ENCODE data around the gene RNF187.

Gene RNF187

DNA sequence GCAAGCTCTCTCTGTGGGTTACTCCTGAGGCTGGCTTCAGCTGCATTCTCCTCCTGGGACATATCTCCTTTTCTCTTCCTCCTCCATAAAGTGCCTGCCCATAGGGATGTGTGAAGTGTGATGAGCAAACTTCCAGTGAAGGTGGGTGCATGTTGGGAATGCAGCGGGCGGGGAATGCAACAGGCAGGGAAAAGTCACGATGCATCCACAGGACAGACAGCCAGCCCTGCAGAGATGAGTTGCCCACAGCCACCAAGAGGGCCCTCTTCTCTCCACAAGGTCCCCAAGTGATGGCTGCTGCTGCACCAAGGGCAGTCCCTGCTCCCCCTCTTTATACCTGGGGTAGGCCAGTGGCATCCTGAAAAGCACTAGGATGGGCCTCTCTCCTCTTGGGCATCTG is 33.6 kb upstream of the RNF187 start:
- Histone ChIP-seq H3K27ac (ENCODE audit: low read length, poor library complexity, severe bottlenecking) (no peak overlapping the region), H2BK120ac (ENCODE audit: low read depth, low read length) (no peak overlapping the region), H3K4ac (ENCODE audit: low read depth in 1 of 2, low read length in 2 of 2) (no peak overlapping the region), H3K27me3 (ENCODE audit: control insufficient read depth in 1 of 2, insufficient read depth in 1 of 2, low read length in 2 of 2) (no peaks in the 10 kb centered on the region), H3K4me2 (ENCODE audit: low read length, poor library complexity, severe bottlenecking) (no peak overlapping the region), H2AK5ac (ENCODE audit: low read length, severe bottlenecking) (no peak overlapping the region), H3K4me3 (ENCODE audit: insufficient read depth in 1 of 2, low read depth in 1 of 2, low read length in 2 of 2) (no peak overlapping the region), H3K36me3 (ENCODE audit: control insufficient read depth in 1 of 2, insufficient read depth in 2 of 2, low read depth in 1 of 2, low read length in 2 of 2) (peaks cover 0 to 2% of the 10 kb centered on the region in 2 experiments), H3K23ac (ENCODE audit: low read length in 2 of 2) (no peak overlapping the region), H3K14ac (ENCODE audit: low read length in 2 of 2) (no peak overlapping the region), H4K91ac (ENCODE audit: low read length) (peak overlapping the region; percentile 46), H3K4me1 (ENCODE audit: control insufficient read depth, insufficient read depth, low read depth, low read length) (peaks cover 10% of the 10 kb centered on the region), H2BK15ac (ENCODE audit: low read depth, poor library complexity, severe bottlenecking) (peak overlapping the region; percentile 36), H3K9me3 (ENCODE audit: control insufficient read depth, low read length) (no peaks in the 10 kb centered on the region), H3K18ac (ENCODE audit: low read depth in 1 of 2, low read length in 2 of 2) (no peak overlapping the region), H2BK12ac (ENCODE audit: low read length in 2 of 2) (no peak overlapping the region), H4K8ac (ENCODE audit: low read length) (no peak overlapping the region), H2AFZ (ENCODE audit: low read depth, low read length) (no peak overlapping the region), H3K79me1 (replicated peaks; ENCODE audit: low read length, poor library complexity, severe bottlenecking) (no peaks in the 10 kb centered on the region), H2BK5ac (ENCODE audit: low read depth, low read length, poor library complexity, severe bottlenecking) (no peak overlapping the region), H3K9ac (ENCODE audit: low read length) (no peak overlapping the region)
- DNase-seq: no peak
- 100% methylated on average over 3 of the region's 3 CpGs for WGBS

GRCh38 chr1:228454238-228454637 is 32.9 kb upstream of the RNF187 start:
- Histone ChIP-seq H3K79me1 (replicated peaks; ENCODE audit: low read length, poor library complexity, severe bottlenecking) (no peaks in the 10 kb centered on the region), H3K9ac (ENCODE audit: low read length) (no peak overlapping the region), H2AFZ (ENCODE audit: low read depth, low read length) (no peak overlapping the region), H3K36me3 (ENCODE audit: control insufficient read depth in 1 of 2, insufficient read depth in 2 of 2, low read depth in 1 of 2, low read length in 2 of 2) (peaks cover 0 to 2% of the 10 kb centered on the region in 2 experiments), H3K4ac (ENCODE audit: low read depth in 1 of 2, low read length in 2 of 2) (no peak overlapping the region), H3K4me2 (ENCODE audit: low read length, poor library complexity, severe bottlenecking) (no peak overlapping the region), H3K4me3 (ENCODE audit: insufficient read depth in 1 of 2, low read depth in 1 of 2, low read length in 2 of 2) (no peak overlapping the region), H3K18ac (ENCODE audit: low read depth in 1 of 2, low read length in 2 of 2) (no peak overlapping the region), H2AK5ac (ENCODE audit: low read length, severe bottlenecking) (no peak overlapping the region), H2BK12ac (ENCODE audit: low read length in 2 of 2) (no peak overlapping the region), H2BK15ac (ENCODE audit: low read depth, poor library complexity, severe bottlenecking) (no peak overlapping the region), H4K91ac (ENCODE audit: low read length) (no peak overlapping the region), H3K27me3 (ENCODE audit: control insufficient read depth in 1 of 2, insufficient read depth in 1 of 2, low read length in 2 of 2) (no peaks in the 10 kb centered on the region), H2BK5ac (ENCODE audit: low read depth, low read length, poor library complexity, severe bottlenecking) (no peak overlapping the region), H4K8ac (ENCODE audit: low read length) (no peak overlapping the region), H3K27ac (ENCODE audit: low read length, poor library complexity, severe bottlenecking) (no peak overlapping the region), H3K9me3 (ENCODE audit: control insufficient read depth, low read length) (no peaks in the 10 kb centered on the region), H3K23ac (ENCODE audit: low read length in 2 of 2) (peak overlapping the region in 1 of 2 experiments; percentile 32), H3K14ac (ENCODE audit: low read length in 2 of 2) (no peak overlapping the region), H3K4me1 (ENCODE audit: control insufficient read depth, insufficient read depth, low read depth, low read length) (peaks cover 14% of the 10 kb centered on the region), H2BK120ac (ENCODE audit: low read depth, low read length) (no peak overlapping the region)
- WGBS: 58% methylated on average over 1 of the region's 1 CpG
- DNase-seq: no peak

GRCh38 chr1:228455715-228456114 is 31.5 kb upstream of the RNF187 start:
- H3K4me3 ChIP-seq (ENCODE audit: insufficient read depth in 1 of 2, low read depth in 1 of 2, low read length in 2 of 2): no peak overlapping the region
- no peak overlapping the region for H3K23ac ChIP-seq (ENCODE audit: low read length in 2 of 2)
- H3K9ac ChIP-seq (ENCODE audit: low read length): peak overlapping the region; percentile 88
- no peak overlapping the region for H2BK12ac ChIP-seq (ENCODE audit: low read length in 2 of 2)
- H3K4ac ChIP-seq (ENCODE audit: low read depth in 1 of 2, low read length in 2 of 2): no peak overlapping the region
- H3K36me3 ChIP-seq (ENCODE audit: control insufficient read depth in 1 of 2, insufficient read depth in 2 of 2, low read depth in 1 of 2, low read length in 2 of 2): peaks cover 0 to 2% of the 10 kb centered on the region in 2 experiments
- no peak overlapping the region for H2BK120ac ChIP-seq (ENCODE audit: low read depth, low read length)
- H2AFZ ChIP-seq (ENCODE audit: low read depth, low read length): no peak overlapping the region
- no peak overlapping the region for H3K18ac ChIP-seq (ENCODE audit: low read depth in 1 of 2, low read length in 2 of 2)
- H3K9me3 ChIP-seq (ENCODE audit: control insufficient read depth, low read length): no peaks in the 10 kb centered on the region
- DNase-seq: peak; percentile 25
- H3K27ac ChIP-seq (ENCODE audit: low read length, poor library complexity, severe bottlenecking): no peak overlapping the region
- no peak overlapping the region for H4K8ac ChIP-seq (ENCODE audit: low read length)
- H3K4me2 ChIP-seq (ENCODE audit: low read length, poor library complexity, severe bottlenecking): peak overlapping the region; percentile 29
- no peak overlapping the region for H3K14ac ChIP-seq (ENCODE audit: low read length in 2 of 2)
- H2BK5ac ChIP-seq (ENCODE audit: low read depth, low read length, poor library complexity, severe bottlenecking): no peak overlapping the region
- H3K79me1 ChIP-seq (replicated peaks; ENCODE audit: low read length, poor library complexity, severe bottlenecking): no peaks in the 10 kb centered on the region
- H4K91ac ChIP-seq (ENCODE audit: low read length): no peak overlapping the region
- H2BK15ac ChIP-seq (ENCODE audit: low read depth, poor library complexity, severe bottlenecking): no peak overlapping the region
- peaks cover 15% of the 10 kb centered on the region for H3K4me1 ChIP-seq (ENCODE audit: control insufficient read depth, insufficient read depth, low read depth, low read length)
- WGBS: 40% methylated on average over 1 of the region's 1 CpG
- H2AK5ac ChIP-seq (ENCODE audit: low read length, severe bottlenecking): no peak overlapping the region
- H3K27me3 ChIP-seq (ENCODE audit: control insufficient read depth in 1 of 2, insufficient read depth in 1 of 2, low read length in 2 of 2): peaks cover 0 to under 1% of the 10 kb centered on the region in 2 experiments

GRCh38 chr1:228456252-228457016 is 30.7 kb upstream of the RNF187 start:
- H3K9ac ChIP-seq (ENCODE audit: low read length): peak overlapping the region; percentile 88
- no peak overlapping the region for H2BK5ac ChIP-seq (ENCODE audit: low read depth, low read length, poor library complexity, severe bottlenecking)
- 25% methylated on average over 6 of the region's 6 CpGs for WGBS

More at GRCh38 chr1:228456252-228457016, 30.7 kb upstream of the RNF187 start:
- H3K4me1 ChIP-seq (ENCODE audit: control insufficient read depth, insufficient read depth, low read depth, low read length): peaks cover 15% of the 10 kb centered on the region
- H2AFZ ChIP-seq (ENCODE audit: low read depth, low read length): no peak overlapping the region
- DNase-seq: no peak
- no peak overlapping the region for H3K23ac ChIP-seq (ENCODE audit: low read length in 2 of 2)
- H4K8ac ChIP-seq (ENCODE audit: low read length): no peak overlapping the region
- H3K4me3 ChIP-seq (ENCODE audit: insufficient read depth in 1 of 2, low read depth in 1 of 2, low read length in 2 of 2): peak overlapping the region in 1 of 2 experiments; percentile 82
- no peak overlapping the region for H2BK120ac ChIP-seq (ENCODE audit: low read depth, low read length)
- no peaks in the 10 kb centered on the region for H3K79me1 ChIP-seq (replicated peaks; ENCODE audit: low read length, poor library complexity, severe bottlenecking)
- H2AK5ac ChIP-seq (ENCODE audit: low read length, severe bottlenecking): no peak overlapping the region
- peaks cover 4 to 7% of the 10 kb centered on the region in 2 experiments for H3K27me3 ChIP-seq (ENCODE audit: control insufficient read depth in 1 of 2, insufficient read depth in 1 of 2, low read length in 2 of 2)
- no peak overlapping the region for H2BK12ac ChIP-seq (ENCODE audit: low read length in 2 of 2)
- H3K27ac ChIP-seq (ENCODE audit: low read length, poor library complexity, severe bottlenecking): no peak overlapping the region
- H3K4me2 ChIP-seq (ENCODE audit: low read length, poor library complexity, severe bottlenecking): no peak overlapping the region
- no peak overlapping the region for H2BK15ac ChIP-seq (ENCODE audit: low read depth, poor library complexity, severe bottlenecking)
- H3K4ac ChIP-seq (ENCODE audit: low read depth in 1 of 2, low read length in 2 of 2): no peak overlapping the region
- no peak overlapping the region for H4K91ac ChIP-seq (ENCODE audit: low read length)
- H3K18ac ChIP-seq (ENCODE audit: low read depth in 1 of 2, low read length in 2 of 2): no peak overlapping the region
- H3K9me3 ChIP-seq (ENCODE audit: control insufficient read depth, low read length): no peaks in the 10 kb centered on the region
- no peak overlapping the region for H3K14ac ChIP-seq (ENCODE audit: low read length in 2 of 2)
- H3K36me3 ChIP-seq (ENCODE audit: control insufficient read depth in 1 of 2, insufficient read depth in 2 of 2, low read depth in 1 of 2, low read length in 2 of 2): peaks cover 0 to 2% of the 10 kb centered on the region in 2 experiments

All from mesenchymal stem cell (in vitro differentiated cells and primary cell).